Hepatocyte (in vitro differentiated cells): Measurements from ENCODE around the gene CABP4.
"Not testable (repeated sequence)": the region's sequence is repeated elsewhere in the genome, so short reads cannot be mapped to it uniquely, and the experiment has no call there.

Experiments used
- CTCF ChIP-seq: fragments of 200-600 bp; sonication (generic); IDR thresholded peaks from 2 replicates; pipeline ENCODE4 v1.5.1; 2016; ENCODE audit warnings: antibody characterized with exemption, mild to moderate bottlenecking; ENCODE audit not compliant: poor library complexity
- EZH2 ChIP-seq: fragments of 200-600 bp; sonication (generic); IDR thresholded peaks from 2 replicates; pipeline ENCODE4 v1.6.1; 2016; ENCODE audit warnings: antibody characterized with exemption, mild to moderate bottlenecking, borderline replicate concordance
- EZH2phosphoT487 ChIP-seq: fragments of 200-600 bp; sonication (generic); IDR thresholded peaks from one replicate; pipeline ENCODE4 v1.6.1; 2018; ENCODE audit warnings: antibody characterized with exemption, mild to moderate bottlenecking, low read depth, moderate library complexity; ENCODE audit not compliant: unreplicated experiment, severe bottlenecking

- TF ChIP-seq CTCF, EZH2, EZH2phosphoT487: not testable (repeated sequence)
These were observed 30.8 kb downstream of the CABP4 start for GRCh38 chr11:67485873-67486361.
